Fibroblast of lung (primary cell): ENCODE measurements around the gene ZBTB7C.

Experiments used
- CTCF ChIP-seq, 2 donors: IDR thresholded peaks in 1 of 2; conservative IDR thresholded peaks in 1 of 2; 1 replicate in 1 of 2; 2 replicates in 1 of 2; pipeline ENCODE4 v1.5.1; 2011 to 2012; ENCODE audit warnings: low read length in 2 of 2, control low read depth in 1 of 2, inconsistent platforms in 1 of 2, low read depth in 1 of 2, mild to moderate bottlenecking in 1 of 2
- EZH2 ChIP-seq: IDR thresholded peaks from 2 replicates; pipeline ENCODE4 v1.5.1; 2012; ENCODE audit warnings: low read length, control low read depth, mild to moderate bottlenecking; ENCODE audit errors: missing control alignments

GRCh38 chr18:48098007-48098406 is 311.2 kb downstream of the ZBTB7C start:
- no peak for TF ChIP-seq EZH2
- no peak for TF ChIP-seq CTCF (conservative IDR thresholded peaks at IDR 0.05 in 1 of 2, IDR thresholded peaks at IDR 0.05 in 1 of 2; ENCODE audit: low read depth in 1 of 2, low read length in 2 of 2)
